Measurements from ENCODE around the gene GEMIN5. TPM values are rescaled to one million over a fixed set of nuclear protein-coding genes. Genes with fewer than 3 reads are reported as not detected.

GEMIN5 gene
- total RNA-seq, 1 donor from 2014 or later, result 21.9 TPM

- Mint-ChIP-seq H3K9me3 (ENCODE audit: low read depth) (no peaks in the 10 kb centered on the region), H3K27me3 (no peaks in the 10 kb centered on the region), H3K36me3 (ENCODE audit: insufficient read depth) (peaks cover 28% of the 10 kb centered on the region), H3K4me1 (ENCODE audit: low read depth) (no peaks in the 10 kb centered on the region), H3K27ac (no peak overlapping the region), H3K4me3 (ENCODE audit: low read depth) (no peak overlapping the region)
- TF ChIP-seq CTCF (IDR thresholded peaks at IDR 0.05; ENCODE audit: unreplicated experiment), result no peak
- DNase-seq (ENCODE audit: low spot score, unreplicated experiment), result no peak
These were observed 36.7 kb downstream of the GEMIN5 start for GRCh38 chr5:154901276-154901675.

DNA sequence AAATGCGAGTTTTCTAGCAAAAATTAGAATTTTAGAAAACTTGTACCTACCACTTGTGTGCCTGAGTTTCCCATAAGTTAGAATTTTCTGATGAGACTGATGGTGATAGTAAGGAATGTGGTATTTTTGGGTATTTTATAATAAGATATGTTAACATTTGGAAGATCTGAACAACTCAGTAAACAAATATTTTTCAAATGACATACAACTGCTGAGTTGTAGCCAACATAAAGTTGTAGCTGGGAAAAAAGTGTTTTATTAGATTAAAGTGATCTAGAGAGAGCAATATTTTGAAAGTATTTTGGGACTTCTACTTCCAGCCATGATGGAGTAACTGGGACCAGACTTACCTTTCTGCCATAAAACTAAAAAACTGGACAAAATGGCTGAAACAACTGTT, 37.9 kb downstream of the GEMIN5 start:
- peaks cover 35% of the 10 kb centered on the region for H3K36me3 Mint-ChIP-seq (ENCODE audit: insufficient read depth)
- no peak for TF ChIP-seq CTCF (IDR thresholded peaks at IDR 0.05; ENCODE audit: unreplicated experiment)

DNA sequence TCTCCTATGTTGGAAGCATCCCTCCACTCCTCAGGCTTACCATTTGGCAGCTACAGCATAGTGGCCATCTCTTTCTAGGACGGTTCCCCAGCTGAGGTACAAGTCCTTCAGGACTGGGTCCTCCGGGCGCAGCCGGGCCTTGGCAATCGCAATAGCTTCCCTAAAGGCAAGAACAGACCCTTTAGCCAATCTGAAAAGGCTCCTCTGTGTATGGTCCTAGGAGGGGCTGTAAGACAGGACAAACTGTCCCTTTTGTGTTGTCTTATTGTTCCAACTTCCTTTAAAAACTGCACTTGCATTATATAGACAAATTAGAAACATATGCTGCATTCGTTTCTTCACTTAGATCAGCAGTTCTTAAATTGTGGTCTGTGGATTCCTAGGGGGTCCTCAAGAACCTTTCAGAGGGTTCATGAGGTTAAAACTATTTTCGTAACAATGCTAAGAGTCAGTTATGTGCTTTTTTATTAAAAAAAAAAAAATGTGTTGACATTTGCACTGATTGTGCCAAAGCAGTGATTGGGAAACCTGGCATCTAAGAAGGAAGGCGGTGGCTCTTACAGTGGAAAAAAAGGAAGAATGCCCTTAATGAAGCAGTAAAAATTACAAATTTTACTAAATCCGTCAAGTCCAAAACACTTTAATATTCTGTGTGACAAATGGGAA, 38.7 kb downstream of the GEMIN5 start:
- Mint-ChIP-seq H3K27me3 (no peaks in the 10 kb centered on the region), H3K27ac (no peak overlapping the region), H3K4me3 (ENCODE audit: low read depth) (no peak overlapping the region), H3K9me3 (ENCODE audit: low read depth) (no peaks in the 10 kb centered on the region), H3K36me3 (ENCODE audit: insufficient read depth) (peaks cover 34% of the 10 kb centered on the region), H3K4me1 (ENCODE audit: low read depth) (no peaks in the 10 kb centered on the region)
- DNase-seq (ENCODE audit: low spot score, unreplicated experiment), result no peak
- no peak for TF ChIP-seq CTCF (IDR thresholded peaks at IDR 0.05; ENCODE audit: unreplicated experiment)

More for the DNA sequence above, 37.9 kb downstream of the GEMIN5 start:
- DNase-seq (ENCODE audit: low spot score, unreplicated experiment), result no peak
- no peaks in the 10 kb centered on the region for H3K4me1 Mint-ChIP-seq (ENCODE audit: low read depth)
- H3K9me3 Mint-ChIP-seq (ENCODE audit: low read depth), result no peaks in the 10 kb centered on the region
- no peaks in the 10 kb centered on the region for H3K27me3 Mint-ChIP-seq
- H3K27ac Mint-ChIP-seq, result no peak overlapping the region
- no peak overlapping the region for H3K4me3 Mint-ChIP-seq (ENCODE audit: low read depth)

DNA sequence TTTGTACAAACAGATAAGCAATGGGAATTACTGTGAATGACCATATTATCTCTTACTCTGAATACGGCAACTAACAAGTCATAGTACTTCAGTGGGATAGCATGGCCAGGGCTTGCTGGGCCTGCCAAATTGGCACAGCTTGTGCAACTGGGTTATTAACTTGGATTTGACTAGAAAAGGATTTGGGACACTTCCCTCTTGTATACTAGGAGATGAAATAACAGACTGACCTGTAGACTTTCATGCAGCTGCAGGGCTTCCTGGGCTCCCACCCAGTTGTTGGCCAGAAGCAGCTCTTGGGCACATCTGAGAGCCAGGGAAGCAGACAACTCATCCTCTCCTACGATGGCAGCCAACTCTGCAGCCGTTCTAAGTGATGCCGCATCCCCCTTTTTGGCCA, 39.8 kb downstream of the GEMIN5 start:
- peaks cover 35% of the 10 kb centered on the region for H3K36me3 Mint-ChIP-seq (ENCODE audit: insufficient read depth)
- no peak overlapping the region for H3K27ac Mint-ChIP-seq

GRCh38 chr5:154896562-154897165, 41.3 kb downstream of the GEMIN5 start:
- H3K27me3 Mint-ChIP-seq, result no peaks in the 10 kb centered on the region
- no peak for TF ChIP-seq CTCF (IDR thresholded peaks at IDR 0.05; ENCODE audit: unreplicated experiment)
- no peaks in the 10 kb centered on the region for H3K4me1 Mint-ChIP-seq (ENCODE audit: low read depth)
- H3K9me3 Mint-ChIP-seq (ENCODE audit: low read depth), result no peaks in the 10 kb centered on the region
- no peak overlapping the region for H3K27ac Mint-ChIP-seq
- peaks cover 27% of the 10 kb centered on the region for H3K36me3 Mint-ChIP-seq (ENCODE audit: insufficient read depth)
- DNase-seq (ENCODE audit: low spot score, unreplicated experiment), result no peak
- no peak overlapping the region for H3K4me3 Mint-ChIP-seq (ENCODE audit: low read depth)

More for the DNA sequence above, 39.8 kb downstream of the GEMIN5 start:
- Mint-ChIP-seq H3K9me3 (ENCODE audit: low read depth) (no peaks in the 10 kb centered on the region), H3K27me3 (no peaks in the 10 kb centered on the region), H3K4me3 (ENCODE audit: low read depth) (no peak overlapping the region), H3K4me1 (ENCODE audit: low read depth) (no peaks in the 10 kb centered on the region)
- no peak for TF ChIP-seq CTCF (IDR thresholded peaks at IDR 0.05; ENCODE audit: unreplicated experiment)
- DNase-seq (ENCODE audit: low spot score, unreplicated experiment), result no peak

Measured in progenitor cell of endocrine pancreas (in vitro differentiated cells).